NCI-H510A (cell line): ENCODE data around the gene GPR39.
A peak's percentile ranks its signal among the peaks of the same experiment; 100 is the strongest.
"Not testable (repeated sequence)": the region's sequence is repeated elsewhere in the genome, so short reads cannot be mapped to it uniquely, and the experiment has no call there.

Source experiments
- DNase-seq: peaks from one replicate; lab custom pipeline; 2025; lab: John Stamatoyannopoulos, UW

The GPR39 gene

DNA sequence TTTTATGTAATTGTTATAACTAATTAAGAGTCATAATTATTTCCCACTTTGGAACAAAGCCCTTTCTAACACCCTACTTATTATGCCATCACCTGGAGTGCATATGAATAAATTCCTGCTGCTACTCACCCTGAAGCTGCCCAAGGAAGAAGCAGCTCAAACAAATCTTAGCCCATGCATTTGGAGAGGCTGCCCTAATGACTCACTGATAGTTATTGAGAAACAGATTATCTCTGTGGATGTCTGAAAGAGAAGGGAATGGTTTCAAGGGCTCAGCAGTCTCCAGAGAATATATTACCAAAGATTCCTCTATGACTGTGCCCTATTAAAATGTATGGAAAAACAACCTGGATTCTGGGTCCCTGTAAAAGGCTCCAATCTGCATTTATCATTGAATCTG, 81.0 kb downstream of the GPR39 start:
- DNase-seq = no peak

DNA sequence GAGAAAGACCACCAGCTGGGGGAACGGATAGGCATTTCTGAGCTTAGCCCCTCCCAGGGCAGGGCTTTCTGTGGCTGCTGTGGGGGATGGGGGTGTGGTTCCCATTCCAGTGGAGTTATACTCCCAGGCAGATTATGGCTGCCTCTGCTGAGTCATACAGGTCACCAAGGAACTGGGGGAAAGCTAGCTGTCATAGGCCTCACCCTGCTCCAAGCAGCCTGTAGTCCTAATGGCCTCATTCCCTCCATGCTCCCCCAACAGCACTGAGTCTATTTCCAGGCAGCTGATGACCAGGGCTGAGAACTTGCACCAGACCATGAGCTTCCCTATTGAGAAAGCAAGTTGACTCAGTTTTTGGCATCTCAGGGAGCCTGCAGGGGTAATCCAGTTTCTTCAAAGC, 87.1 kb downstream of the GPR39 start:
- no peak for DNase-seq

GRCh38 chr2:132515010-132515409, 98.4 kb downstream of the GPR39 start:
- DNase-seq = no peak

- DNase-seq = no peak
These were observed 100.8 kb downstream of the GPR39 start for GRCh38 chr2:132517386-132517785.

GRCh38 chr2:132518302-132518701, 101.7 kb downstream of the GPR39 start:
- DNase-seq = no peak

- DNase-seq = no peak
These were observed 103.0 kb downstream of the GPR39 start for GRCh38 chr2:132519566-132519965.

- no peak for DNase-seq
These were observed 104.7 kb downstream of the GPR39 start for GRCh38 chr2:132521341-132521740.

GRCh38 chr2:132522901-132523300, 106.3 kb downstream of the GPR39 start:
- DNase-seq = peak; percentile 18

DNA sequence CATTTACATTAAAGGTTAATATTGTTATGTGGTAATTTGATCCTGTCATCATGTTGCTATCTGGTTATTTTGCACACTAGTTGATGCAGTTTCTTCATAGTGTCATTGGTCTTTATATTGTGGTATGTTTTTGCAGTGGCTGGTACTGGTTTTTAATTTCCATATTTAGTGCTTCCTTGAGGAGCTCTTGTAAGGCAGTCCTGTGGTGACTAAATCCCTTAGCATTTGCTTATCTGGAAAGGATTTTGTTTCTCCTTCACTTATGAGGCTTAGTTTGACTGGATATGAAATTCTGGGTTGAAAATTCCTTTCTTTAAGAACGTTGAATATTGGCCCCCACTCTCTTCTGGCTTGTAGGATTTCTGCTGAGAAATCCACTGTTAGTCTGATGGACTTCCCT, 120.5 kb downstream of the GPR39 start:
- not testable (repeated sequence) for DNase-seq

- DNase-seq = peak; percentile 7
These were observed 121.8 kb downstream of the GPR39 start for GRCh38 chr2:132538331-132538855.

- DNase-seq = no peak
These were observed 123.6 kb downstream of the GPR39 start for GRCh38 chr2:132540166-132540565.

DNA sequence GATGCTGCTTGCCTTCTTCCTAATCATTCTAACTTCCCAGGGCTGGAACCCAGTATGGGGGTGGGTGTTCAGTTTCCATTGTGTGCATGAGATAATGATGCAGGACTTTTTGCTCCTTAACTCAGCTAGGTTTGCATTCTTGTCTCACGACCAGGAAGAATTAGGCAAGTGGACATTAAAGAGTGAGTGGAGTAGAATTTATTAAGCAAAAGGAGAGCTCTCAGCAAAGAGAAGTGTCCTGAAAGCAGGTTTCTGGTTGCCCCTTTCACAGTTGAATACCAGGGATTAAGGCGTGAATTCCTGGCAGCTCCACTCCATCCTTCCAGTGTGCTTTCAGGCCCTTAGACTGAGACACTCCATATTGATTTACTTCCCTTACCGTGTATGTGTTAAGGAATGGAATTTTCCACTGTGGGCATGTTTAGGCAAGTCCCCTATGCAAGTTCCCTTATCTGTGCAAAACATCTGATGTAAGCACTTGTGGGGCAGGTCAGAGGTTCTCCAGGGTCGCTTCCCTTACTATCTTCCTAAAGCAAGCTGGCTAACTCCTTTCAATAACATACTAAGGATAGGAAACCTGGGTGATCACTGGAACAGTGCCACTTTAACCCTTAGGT, 126.5 kb downstream of the GPR39 start:
- no peak for DNase-seq

DNA sequence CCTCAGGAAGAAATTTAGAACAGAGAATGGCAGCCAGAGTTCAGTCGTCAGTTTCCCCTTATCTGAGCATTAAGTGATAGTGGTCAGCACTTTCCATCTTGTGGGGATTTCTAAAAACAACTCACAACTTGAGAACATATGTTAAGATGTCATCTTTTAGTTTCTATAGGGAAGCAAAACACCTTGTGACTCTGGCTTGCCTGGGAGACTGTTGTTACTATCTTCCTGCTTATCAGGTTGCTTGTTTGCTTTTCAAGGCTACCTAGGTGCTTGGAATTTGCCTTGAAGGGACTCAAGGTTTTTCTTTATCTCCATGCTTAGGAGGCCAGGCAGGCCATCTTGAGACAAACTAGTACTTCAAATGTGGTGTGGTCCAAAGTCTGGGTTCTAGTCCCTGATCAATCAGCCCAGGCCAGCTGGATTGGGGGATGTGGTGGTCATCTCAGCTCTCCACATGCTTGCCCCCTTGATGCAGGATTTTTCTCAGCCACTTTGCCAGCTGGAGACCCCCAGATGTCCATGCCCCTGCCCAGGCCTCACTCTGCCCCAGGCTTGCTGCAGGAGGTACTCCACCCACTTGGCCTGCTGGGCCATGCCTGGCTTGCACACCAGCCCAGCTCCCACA, 127.5 kb downstream of the GPR39 start:
- no peak for DNase-seq

DNA sequence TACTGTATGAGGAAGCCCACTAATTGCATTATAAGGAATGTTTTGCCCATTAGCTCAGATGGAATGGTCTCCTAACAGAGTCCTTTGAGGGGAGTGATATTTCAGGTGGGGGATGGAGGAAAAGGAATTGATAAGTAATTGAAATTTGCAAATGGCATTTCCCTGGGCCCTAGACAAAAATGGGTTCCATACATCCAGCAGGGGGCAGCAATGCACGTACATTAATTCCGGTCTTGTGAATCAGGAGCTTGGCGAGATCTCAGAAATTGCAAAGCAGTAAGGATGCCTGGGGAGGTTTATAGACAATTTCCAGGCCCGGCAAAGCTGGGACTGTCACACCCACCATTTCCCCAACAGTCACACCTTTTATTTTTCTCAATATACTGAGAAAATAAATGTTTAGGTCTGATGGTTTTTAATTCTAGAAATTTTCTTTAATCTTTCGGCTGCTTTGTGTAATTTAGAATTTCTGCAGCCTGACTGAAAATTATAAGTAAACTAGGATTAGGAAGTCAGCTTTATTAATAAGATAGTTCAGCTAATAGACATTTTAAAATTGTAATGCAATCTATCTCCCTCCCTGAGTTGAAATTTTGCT, 130.6 kb downstream of the GPR39 start:
- peak; percentile 25 for DNase-seq

DNA sequence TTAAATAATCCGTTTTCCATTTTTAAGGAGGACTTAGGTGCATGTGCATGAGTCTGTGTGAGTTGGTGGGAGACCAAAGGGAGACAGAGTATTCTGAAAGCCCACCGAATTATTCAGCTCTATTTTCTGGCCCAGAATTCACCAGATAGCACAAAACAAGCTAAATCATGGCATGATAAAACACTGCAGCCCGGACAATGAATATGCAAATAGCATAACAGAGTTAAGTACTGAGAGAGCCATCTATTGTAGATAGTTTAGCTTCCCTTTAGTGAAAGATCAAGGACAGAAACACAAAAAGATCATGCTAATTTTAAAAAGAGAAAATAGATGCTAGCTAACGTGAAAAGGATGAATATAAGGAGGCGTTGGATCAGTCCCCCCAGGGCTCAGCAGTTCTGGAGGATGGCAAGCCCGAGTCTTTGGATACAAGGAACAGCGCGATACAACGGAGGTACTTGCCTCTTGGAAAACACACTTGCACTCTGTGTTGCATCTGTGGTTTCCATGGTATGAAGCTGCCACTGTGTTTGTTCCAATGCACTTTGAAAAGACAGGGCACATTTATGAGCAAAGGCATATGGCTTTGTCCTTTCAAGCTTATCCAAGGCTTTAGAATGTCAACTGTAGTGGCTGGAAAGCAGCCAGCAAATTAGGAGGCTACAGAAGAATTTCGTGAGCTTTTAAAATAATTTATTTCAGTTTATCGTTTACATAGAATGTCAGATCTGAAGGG, 133.5 kb downstream of the GPR39 start:
- DNase-seq = peak; percentile 13

GRCh38 chr2:132550946-132551345, 134.3 kb downstream of the GPR39 start:
- no peak for DNase-seq

- no peak for DNase-seq
These were observed 141.1 kb downstream of the GPR39 start for GRCh38 chr2:132557694-132558093.

GRCh38 chr2:132559326-132559725, 142.7 kb downstream of the GPR39 start:
- no peak for DNase-seq

GRCh38 chr2:132559921-132560320, 143.3 kb downstream of the GPR39 start:
- no peak for DNase-seq

DNA sequence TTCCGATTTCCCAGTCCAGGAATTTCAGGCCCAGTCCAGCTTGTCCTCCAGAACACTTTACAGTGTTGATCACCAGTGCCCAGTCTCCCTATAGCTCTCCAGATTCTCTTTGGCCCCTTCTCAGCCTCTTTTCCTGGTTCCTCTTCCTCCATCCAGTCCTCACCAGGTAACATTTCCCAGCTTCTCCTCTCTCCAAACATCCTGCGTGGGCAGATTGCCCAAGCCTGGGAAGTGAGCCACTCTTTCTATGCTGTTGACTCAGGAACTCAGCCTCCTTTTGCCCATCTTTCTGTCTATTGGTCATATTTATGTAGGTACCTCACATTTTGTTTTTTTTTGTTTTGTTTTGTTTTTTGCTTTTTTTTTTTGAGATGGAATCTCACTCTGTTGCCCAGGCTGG, 144.0 kb downstream of the GPR39 start:
- DNase-seq = no peak

GRCh38 chr2:132562245-132562644, 145.6 kb downstream of the GPR39 start:
- DNase-seq = no peak

DNA sequence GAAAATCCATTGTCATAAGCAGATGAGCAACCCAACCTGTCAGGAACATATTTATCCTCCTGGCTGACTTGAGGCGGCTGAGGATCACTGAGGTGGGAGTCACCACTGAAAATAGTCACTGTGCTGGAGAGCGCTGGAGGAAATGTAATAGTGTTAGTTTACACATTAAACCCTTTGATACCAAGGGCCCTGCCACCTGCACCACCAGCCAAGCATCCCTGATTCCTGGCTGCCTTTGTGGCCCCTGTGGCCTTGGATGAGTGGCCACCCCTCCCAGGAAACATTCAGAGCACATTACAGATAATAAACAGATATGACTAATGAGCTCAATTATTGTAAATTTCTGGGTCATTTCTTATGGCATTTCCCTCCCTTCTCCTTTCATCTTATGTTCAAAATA, 147.5 kb downstream of the GPR39 start:
- no peak for DNase-seq

- DNase-seq = no peak
These were observed 149.8 kb downstream of the GPR39 start for GRCh38 chr2:132566379-132566778.
